MM.1S (cell line): ENCODE data around the gene UBL4A.

Experiments
- CTCF ChIP-seq: fragments of 300-600 bp; sonication (generic); IDR thresholded peaks from 2 replicates; pipeline ENCODE4 v1.5.1; 2016; ENCODE audit warnings: antibody characterized with exemption, low read length, mixed read lengths
- EZH2 ChIP-seq: fragments of 300-600 bp; sonication (generic); optimal IDR thresholded peaks from 2 replicates; pipeline ENCODE3; 2017; ENCODE audit warnings: low read depth, mild to moderate bottlenecking, antibody characterized with exemption, low read length, mixed read lengths

- no peak for TF ChIP-seq CTCF
- no peak for TF ChIP-seq EZH2
Measured at GRCh38 chrX:154445776-154446175, 40.6 kb downstream of the UBL4A start.
